ENCODE measurements around the gene CRB1.

Gene CRB1

DNA sequence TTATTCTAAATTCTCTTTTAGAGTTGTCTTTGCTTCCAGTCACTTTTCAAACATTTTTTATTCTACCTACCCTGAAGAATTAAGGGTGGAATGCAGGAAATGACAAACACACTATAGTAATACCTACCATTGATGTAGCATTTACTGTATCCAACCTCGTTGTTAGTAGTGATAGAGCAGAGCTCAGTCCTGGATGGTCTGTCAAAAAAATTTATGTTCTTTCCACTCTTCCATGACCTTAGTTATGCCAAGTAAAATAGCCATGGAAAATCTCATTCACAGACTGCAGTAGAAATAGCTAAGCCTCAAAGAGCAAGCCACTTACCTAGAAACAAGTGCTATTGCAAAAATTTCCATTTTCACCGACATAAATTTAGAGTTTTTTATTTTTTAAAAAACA is 74.6 kb downstream of the CRB1 start:
- H4K20me1 ChIP-seq (ENCODE audit: low read depth, low read length), result no peaks in the 10 kb centered on the region
- TF ChIP-seq, protein P1, sequence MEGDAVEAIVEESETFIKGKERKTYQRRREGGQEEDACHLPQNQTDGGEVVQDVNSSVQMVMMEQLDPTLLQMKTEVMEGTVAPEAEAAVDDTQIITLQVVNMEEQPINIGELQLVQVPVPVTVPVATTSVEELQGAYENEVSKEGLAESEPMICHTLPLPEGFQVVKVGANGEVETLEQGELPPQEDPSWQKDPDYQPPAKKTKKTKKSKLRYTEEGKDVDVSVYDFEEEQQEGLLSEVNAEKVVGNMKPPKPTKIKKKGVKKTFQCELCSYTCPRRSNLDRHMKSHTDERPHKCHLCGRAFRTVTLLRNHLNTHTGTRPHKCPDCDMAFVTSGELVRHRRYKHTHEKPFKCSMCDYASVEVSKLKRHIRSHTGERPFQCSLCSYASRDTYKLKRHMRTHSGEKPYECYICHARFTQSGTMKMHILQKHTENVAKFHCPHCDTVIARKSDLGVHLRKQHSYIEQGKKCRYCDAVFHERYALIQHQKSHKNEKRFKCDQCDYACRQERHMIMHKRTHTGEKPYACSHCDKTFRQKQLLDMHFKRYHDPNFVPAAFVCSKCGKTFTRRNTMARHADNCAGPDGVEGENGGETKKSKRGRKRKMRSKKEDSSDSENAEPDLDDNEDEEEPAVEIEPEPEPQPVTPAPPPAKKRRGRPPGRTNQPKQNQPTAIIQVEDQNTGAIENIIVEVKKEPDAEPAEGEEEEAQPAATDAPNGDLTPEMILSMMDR (IDR thresholded peaks at IDR 0.05; ENCODE audit: insufficient read depth, low read length, poor library complexity, severe bottlenecking), result no peak
- TF ChIP-seq EZH2phosphoT487 (conservative IDR thresholded peaks at IDR 0.05; ENCODE audit: low read length), result no peak
- no peaks in the 10 kb centered on the region for H3K9me2 ChIP-seq (replicated peaks; ENCODE audit: insufficient read depth, low read length)

DNA sequence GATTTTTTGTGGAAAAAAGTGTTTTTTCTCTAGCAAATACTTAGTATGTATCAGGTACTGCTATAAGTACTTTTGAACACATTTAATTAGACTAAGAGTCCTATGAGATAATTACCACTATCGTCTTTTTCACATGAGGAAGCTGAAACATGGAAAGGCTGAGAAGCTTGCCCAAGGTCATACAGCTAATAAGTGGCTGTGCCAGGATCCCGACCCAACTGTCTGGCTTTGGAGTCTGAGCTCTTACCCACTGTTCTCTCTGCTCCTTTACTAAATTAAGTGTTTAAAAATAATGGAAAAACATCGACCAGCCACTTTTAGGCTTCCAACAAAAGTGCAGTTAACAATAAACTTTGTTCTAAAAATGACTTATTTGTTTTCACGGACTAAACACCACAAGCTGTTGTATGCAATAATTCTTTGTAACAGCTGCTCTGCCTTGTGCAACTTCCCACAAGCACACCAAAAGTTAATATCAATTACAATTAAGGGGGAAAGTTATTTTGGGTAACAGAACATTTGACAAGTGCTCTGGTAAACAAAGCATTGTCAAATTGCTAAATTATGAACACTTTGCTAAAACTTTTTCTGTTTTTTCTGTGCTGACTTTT is 75.7 kb downstream of the CRB1 start:
- no peaks in the 10 kb centered on the region for H3K36me3 ChIP-seq (ENCODE audit: low read length)
- H3F3A ChIP-seq (ENCODE audit: insufficient read depth), result no peaks in the 10 kb centered on the region
- TF ChIP-seq, protein P1 (IDR thresholded peaks at IDR 0.05; ENCODE audit: insufficient read depth, low read length, poor library complexity, severe bottlenecking), result no peak
- no peak for TF ChIP-seq EZH2phosphoT487 (conservative IDR thresholded peaks at IDR 0.05; ENCODE audit: low read length)
- H3K4me3 ChIP-seq (ENCODE audit: insufficient read depth, low read length, poor library complexity, severe bottlenecking), result no peak overlapping the region
- H3K9ac ChIP-seq (ENCODE audit: low read length), result no peak overlapping the region
- no peaks in the 10 kb centered on the region for H3K9me3 ChIP-seq (ENCODE audit: insufficient read depth, low read length)
- H3K79me2 ChIP-seq (ENCODE audit: insufficient read depth, low read length), result no peaks in the 10 kb centered on the region
- H3K9me2 ChIP-seq (replicated peaks; ENCODE audit: insufficient read depth, low read length), result no peaks in the 10 kb centered on the region
- no peak overlapping the region for H2AFZ ChIP-seq (ENCODE audit: low read depth, low read length, severe bottlenecking)
- H3K4me2 ChIP-seq (ENCODE audit: low read depth, low read length, poor library complexity, severe bottlenecking), result no peak overlapping the region
- no peak overlapping the region for H3K27ac ChIP-seq (ENCODE audit: low read depth, low read length)
- no peaks in the 10 kb centered on the region for H3K27me3 ChIP-seq (ENCODE audit: low read length)
- H4K20me1 ChIP-seq (ENCODE audit: low read depth, low read length), result no peaks in the 10 kb centered on the region

More for the DNA sequence above, 74.6 kb downstream of the CRB1 start:
- no peak overlapping the region for H3K4me2 ChIP-seq (ENCODE audit: low read depth, low read length, poor library complexity, severe bottlenecking)
- H2AFZ ChIP-seq (ENCODE audit: low read depth, low read length, severe bottlenecking), result no peak overlapping the region
- H3K79me2 ChIP-seq (ENCODE audit: insufficient read depth, low read length), result no peaks in the 10 kb centered on the region
- no peaks in the 10 kb centered on the region for H3K27me3 ChIP-seq (ENCODE audit: low read length)
- no peaks in the 10 kb centered on the region for H3F3A ChIP-seq (ENCODE audit: insufficient read depth)
- no peak overlapping the region for H3K27ac ChIP-seq (ENCODE audit: low read depth, low read length)
- no peaks in the 10 kb centered on the region for H3K9me3 ChIP-seq (ENCODE audit: insufficient read depth, low read length)
- no peaks in the 10 kb centered on the region for H3K36me3 ChIP-seq (ENCODE audit: low read length)
- no peak overlapping the region for H3K4me3 ChIP-seq (ENCODE audit: insufficient read depth, low read length, poor library complexity, severe bottlenecking)
- H3K9ac ChIP-seq (ENCODE audit: low read length), result no peak overlapping the region

DNA sequence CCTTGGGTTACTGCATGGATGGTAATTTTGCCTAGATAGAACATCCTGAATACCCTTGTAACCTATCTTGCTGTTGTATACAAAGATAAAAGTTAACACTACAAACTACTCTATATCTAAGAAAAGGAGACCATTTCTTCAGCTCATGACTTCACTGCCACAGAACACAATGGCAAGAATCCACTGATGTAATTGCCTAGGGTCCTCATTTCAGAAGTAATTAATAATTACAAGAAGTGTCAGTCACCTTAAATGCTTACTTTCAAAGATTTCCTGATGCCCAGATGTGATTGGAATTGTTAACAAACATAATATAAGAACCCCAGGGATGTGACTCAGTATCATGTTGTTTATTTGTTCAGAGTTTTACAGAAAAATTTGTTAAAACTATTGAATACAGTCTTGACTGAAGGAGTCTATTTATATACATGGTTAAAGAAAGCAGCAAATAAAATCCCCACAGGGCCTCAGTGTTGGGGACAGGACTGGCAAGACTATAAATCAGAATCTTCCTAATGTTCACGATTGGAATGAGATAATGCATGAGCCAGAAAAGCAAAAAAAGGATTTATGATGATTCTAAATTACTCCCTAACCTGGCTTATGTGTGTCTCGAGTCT is 83.9 kb downstream of the CRB1 start:
- no peak overlapping the region for H3K9ac ChIP-seq (ENCODE audit: low read length)
- no peak overlapping the region for H3K4me3 ChIP-seq (ENCODE audit: insufficient read depth, low read length, poor library complexity, severe bottlenecking)
- no peaks in the 10 kb centered on the region for H3K36me3 ChIP-seq (ENCODE audit: low read length)
- H3K4me2 ChIP-seq (ENCODE audit: low read depth, low read length, poor library complexity, severe bottlenecking), result no peak overlapping the region
- H4K20me1 ChIP-seq (ENCODE audit: low read depth, low read length), result no peaks in the 10 kb centered on the region
- no peaks in the 10 kb centered on the region for H3F3A ChIP-seq (ENCODE audit: insufficient read depth)
- H2AFZ ChIP-seq (ENCODE audit: low read depth, low read length, severe bottlenecking), result no peak overlapping the region
- H3K79me2 ChIP-seq (ENCODE audit: insufficient read depth, low read length), result no peaks in the 10 kb centered on the region
- H3K27ac ChIP-seq (ENCODE audit: low read depth, low read length), result no peak overlapping the region
- no peaks in the 10 kb centered on the region for H3K27me3 ChIP-seq (ENCODE audit: low read length)
- no peaks in the 10 kb centered on the region for H3K9me3 ChIP-seq (ENCODE audit: insufficient read depth, low read length)
- no peak for TF ChIP-seq EZH2phosphoT487 (conservative IDR thresholded peaks at IDR 0.05; ENCODE audit: low read length)
- TF ChIP-seq, protein P1 (IDR thresholded peaks at IDR 0.05; ENCODE audit: insufficient read depth, low read length, poor library complexity, severe bottlenecking), result no peak
- H3K9me2 ChIP-seq (replicated peaks; ENCODE audit: insufficient read depth, low read length), result no peaks in the 10 kb centered on the region

Data from SU-DHL-6 (cell line).